Stimulated activated naive CD8-positive, alpha-beta T cell treated with anti-CD3 and anti-CD28 coated beads, Interleukin-15, Interleukin-2, amounts not matched to agents 100 U/mL and 50 U/mL, for 24 hours (primary cell): ENCODE measurements around the gene MT1H.
A peak's percentile ranks its signal among the peaks of the same experiment; 100 is the strongest.
"Not testable (repeated sequence)": the region's sequence is repeated elsewhere in the genome, so short reads cannot be mapped to it uniquely, and the experiment has no call there.

Source experiments
- ATAC-seq: fragments of 150-1000 bp; cut with Tn5 transposase; one replicate; pipeline ENCODE4 v1.10.0; 2021
- DNase-seq: peaks from one replicate; pipeline ENCODE4 v3.0.0; 2021

Gene MT1H

GRCh38 chr16:56684926-56685590, 15.4 kb downstream of the MT1H start:
- no peak for ATAC-seq
- DNase-seq: no peak

DNA sequence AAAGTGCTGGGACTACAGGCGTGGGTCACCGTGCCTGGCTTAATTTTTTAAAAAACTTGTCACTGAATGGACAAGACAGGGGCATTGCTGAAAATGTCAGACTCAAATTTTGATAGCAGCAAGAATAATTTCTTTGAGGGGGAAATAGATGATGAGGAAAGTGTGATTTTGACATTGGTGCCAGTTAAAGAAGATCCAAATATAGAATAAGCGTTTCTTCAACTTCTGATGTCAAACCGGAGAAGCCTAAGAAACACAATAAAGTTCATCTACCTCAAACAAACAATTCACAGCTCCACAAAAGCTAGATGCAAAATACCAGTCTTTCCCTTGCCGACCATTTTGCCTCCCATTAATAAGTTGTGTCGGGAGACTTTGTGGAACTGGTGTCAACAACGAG, 17.1 kb downstream of the MT1H start:
- no peak for ATAC-seq
- DNase-seq: no peak

- no peak for ATAC-seq
- no peak for DNase-seq
Measured at GRCh38 chr16:56688762-56689161, 19.1 kb downstream of the MT1H start.

DNA sequence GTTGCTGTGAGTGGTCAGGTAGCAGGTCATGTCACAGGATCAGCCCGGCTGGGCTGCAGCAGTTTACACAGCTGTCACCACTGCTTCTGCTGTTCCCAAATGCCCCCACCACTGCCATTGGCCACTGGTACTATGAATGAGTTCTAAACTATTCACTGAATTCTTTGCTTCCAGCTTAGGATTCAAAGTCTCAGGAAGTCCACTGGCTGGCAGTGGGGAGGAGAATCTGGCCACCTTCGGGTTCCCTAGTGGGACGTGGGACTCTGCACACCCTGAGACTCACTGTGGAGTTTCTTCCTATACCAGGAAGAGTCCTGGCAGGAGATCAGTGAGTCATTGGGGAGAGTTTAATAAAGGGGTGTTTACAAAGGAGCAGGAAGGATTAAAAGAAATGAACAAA, 19.6 kb downstream of the MT1H start:
- ATAC-seq (no peak), DNase-seq (no peak)

DNA sequence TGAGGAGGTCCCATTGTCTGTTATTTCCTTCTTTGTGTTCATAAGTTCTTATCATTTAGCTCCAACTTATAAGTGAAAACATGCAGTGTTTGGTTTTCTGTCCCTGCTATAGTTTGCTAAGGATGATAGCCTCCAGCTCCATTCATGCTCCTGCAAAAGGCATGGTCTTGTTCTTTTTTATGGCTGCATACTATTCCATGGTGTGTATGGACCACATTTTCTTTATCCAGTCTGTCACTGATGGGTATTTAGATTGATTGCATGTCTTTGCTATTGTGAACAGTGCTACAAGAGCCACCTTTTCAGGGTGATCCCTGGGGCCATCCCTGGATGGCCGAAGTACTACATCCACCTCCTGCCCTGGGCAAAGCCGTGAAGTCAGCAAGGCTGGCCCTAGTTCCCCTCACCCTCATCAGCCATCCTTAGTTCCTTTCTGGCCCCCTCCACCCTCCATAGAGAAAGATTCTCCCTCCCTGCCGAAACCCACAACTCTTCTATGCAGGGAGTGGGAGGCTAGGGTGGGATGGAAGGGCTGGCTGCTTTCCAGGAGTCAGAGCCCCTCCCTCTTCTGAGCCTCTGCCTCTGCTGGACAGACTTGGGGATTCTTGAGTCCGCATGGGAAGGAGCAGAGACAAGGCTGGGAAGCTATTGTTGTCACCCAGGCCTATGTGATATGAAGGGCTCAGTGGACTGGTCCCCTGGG, 21.0 kb downstream of the MT1H start:
- DNase-seq: no peak
- ATAC-seq: no peak

DNA sequence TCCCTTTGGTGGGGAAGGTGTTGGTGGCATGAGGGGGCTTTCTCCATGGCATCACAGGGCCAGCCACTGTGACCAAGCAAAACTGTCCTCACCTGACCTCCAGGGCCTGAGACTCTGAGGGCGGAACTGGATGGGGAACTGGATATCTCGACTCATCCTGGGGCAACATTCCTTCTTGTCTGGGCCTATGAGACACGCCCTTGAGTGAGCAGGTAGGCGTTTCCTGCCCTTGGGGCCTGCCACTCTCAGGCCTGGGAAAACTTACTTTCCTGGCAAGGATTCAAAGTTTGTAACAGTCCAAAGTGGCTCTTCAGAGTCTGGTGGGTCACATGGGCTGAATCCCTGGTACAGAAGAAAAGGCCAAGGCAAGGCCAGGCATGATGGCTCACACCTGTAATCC, 22.3 kb downstream of the MT1H start:
- DNase-seq (no peak), ATAC-seq (no peak)

GRCh38 chr16:56695246-56695645, 25.6 kb downstream of the MT1H start:
- no peak for ATAC-seq

GRCh38 chr16:56697456-56698155, 28.0 kb downstream of the MT1H start:
- DNase-seq (no peak), ATAC-seq (no peak)

More at GRCh38 chr16:56695246-56695645, 25.6 kb downstream of the MT1H start:
- no peak for DNase-seq

DNA sequence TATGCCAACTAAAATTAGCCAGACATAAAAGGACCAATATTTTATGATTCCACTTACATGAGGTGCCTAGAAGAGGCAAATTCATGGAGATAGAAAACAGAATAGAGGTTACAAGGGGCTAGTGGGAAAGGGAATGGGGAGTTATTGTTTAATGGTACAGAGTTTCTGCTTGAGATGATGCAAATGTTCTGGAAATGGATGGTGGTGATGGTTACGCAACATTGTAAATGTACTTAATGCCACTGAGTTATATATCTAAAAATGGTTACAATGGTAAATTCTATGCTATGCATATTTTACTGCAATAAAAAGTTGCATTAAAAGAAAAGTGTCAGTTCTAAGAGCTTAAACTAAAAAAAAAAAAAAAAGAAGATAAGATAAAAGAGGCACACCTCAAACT, 30.6 kb downstream of the MT1H start:
- DNase-seq (no peak), ATAC-seq (no peak)

DNA sequence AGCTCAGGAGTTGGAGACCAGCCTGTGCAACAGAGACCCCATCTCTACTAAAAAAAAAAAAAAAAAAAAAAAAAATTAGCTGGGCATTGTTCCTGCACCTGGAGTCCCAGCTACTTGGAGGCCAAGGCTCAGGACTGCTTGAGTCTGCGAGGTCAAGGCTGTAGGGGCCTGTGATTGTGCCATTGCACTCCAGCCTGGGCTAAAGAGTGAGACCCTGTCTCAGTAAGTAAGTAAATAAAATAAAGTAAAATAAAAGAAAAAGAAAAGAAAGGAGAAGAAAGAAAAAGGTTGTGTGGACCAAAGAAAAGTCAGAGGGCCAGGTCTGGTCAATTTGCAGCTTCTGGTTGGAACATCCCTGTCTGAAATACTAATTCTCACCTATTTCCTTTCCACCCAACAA, 31.0 kb downstream of the MT1H start:
- DNase-seq (no peak), ATAC-seq (no peak)

GRCh38 chr16:56701534-56701933, 31.9 kb downstream of the MT1H start:
- no peak for ATAC-seq
- DNase-seq: no peak

- ATAC-seq: no peak
- DNase-seq: no peak
Measured at GRCh38 chr16:56702836-56703235, 33.2 kb downstream of the MT1H start.

- DNase-seq (peak; percentile 29), ATAC-seq (peak; percentile 25)
Measured at GRCh38 chr16:56708525-56709442, 39.2 kb downstream of the MT1H start.

GRCh38 chr16:56709443-56710040, 39.9 kb downstream of the MT1H start:
- ATAC-seq: peak; percentile 21
- no peak for DNase-seq

GRCh38 chr16:56710181-56710737, 40.6 kb downstream of the MT1H start:
- peak; percentile 22 for ATAC-seq
- no peak for DNase-seq

DNA sequence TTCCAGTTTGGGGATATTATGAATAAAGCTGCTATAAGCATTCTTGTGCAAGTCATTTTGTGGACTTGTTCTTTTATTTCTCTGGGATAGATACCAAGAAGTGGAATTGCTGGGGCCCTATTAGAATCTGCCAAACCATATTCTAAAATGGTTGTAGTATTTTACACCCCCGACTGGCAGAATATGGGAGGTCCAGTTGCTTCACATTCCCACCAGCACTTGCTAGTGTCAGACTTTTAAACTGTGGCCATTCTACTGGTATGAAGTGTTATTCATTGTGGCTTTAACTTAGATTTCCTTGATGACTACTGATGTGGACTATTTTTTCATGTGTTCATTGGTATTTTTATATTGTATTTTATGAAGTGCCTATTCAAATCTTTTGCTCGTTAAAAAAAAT, 42.2 kb downstream of the MT1H start:
- ATAC-seq (no peak), DNase-seq (no peak)

- DNase-seq: no peak
- no peak for ATAC-seq
Measured at GRCh38 chr16:56713794-56714193, 44.2 kb downstream of the MT1H start.

DNA sequence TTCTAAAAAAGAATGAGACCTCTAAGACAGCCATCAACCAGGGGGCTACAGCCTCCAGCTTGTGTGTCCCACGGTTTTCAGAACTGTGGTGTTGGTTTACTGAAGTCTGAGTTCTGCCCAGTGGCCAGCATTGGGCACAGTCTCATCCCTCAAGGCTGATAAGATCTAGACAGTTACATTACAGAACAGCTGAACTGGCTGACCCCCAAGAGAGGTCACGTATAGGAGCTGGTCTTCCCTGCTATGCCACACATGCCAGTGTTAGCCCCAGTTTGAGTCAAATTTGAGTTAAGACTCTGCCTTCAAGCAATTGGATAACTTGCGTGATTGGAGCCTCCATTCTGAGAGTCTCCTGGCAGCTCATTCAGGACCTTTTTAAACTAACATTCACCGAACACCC, 45.5 kb downstream of the MT1H start:
- DNase-seq (no peak), ATAC-seq (no peak)

DNA sequence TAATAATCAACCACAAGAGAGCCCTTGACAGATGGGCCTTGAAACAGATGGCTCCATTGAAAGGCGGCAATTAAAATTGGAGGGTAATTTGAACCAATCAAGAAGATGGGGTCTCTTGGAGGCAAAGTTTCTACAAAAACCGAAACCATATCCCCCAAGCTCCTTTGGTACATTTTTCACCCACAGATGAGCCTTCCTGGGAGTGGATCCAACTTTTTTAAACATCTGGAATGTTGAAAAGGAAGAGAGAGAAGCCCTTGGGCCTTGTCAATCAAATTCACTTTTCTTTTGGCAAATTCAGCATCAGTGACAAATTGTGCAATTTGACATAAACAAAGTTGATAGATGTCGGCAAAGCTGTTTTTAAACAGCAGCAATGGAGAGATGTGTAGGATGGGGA, 47.1 kb downstream of the MT1H start:
- ATAC-seq: no peak
- no peak for DNase-seq

DNA sequence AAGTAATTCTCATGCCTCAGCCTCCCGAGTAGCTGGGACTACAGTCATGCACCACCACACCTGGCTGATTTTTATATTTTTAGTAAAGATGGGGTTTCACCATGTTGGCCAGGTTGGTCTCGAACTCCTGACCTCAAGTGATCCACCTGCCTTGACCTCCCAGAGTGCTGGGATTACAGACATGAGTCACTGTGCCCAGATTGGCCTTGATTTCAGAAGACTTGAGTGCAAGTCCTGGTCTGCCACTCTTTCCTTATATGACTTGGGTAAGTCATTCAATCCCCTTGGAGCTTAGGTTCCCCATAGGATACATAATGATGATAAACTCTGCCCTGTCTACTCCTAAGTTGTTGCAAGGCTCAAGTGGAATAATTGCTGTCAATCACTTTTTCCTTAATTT, 47.9 kb downstream of the MT1H start:
- DNase-seq, ATAC-seq: not testable (repeated sequence)
